Karpas-422 (cell line): ENCODE measurements around the gene SAMM50. TPM values are rescaled to one million over a fixed set of nuclear protein-coding genes. Genes with fewer than 3 reads are reported as not detected.

Experiments used
- DNase-seq: peaks from one replicate; pipeline ENCODE4 v3.0.0-alpha.2; 2015
- H2AFZ ChIP-seq: fragments of 200-600 bp; sonication (generic); 2 replicates; pipeline ENCODE4 v1.6.1; 2014; ENCODE audit warnings: antibody characterized with exemption, low read length, mixed read lengths
- H3K27ac ChIP-seq: fragments of 200-600 bp; sonication (generic); 2 replicates; pipeline ENCODE4 v1.5.1; 2014; ENCODE audit warnings: mild to moderate bottlenecking, low read length, moderate library complexity
- H3K27me3 ChIP-seq: fragments of 200-600 bp; sonication (generic); 2 replicates; pipeline ENCODE4 v1.6.1; 2014; ENCODE audit warnings: low read length, mixed read lengths
- H3K36me3 ChIP-seq: fragments of 200-600 bp; sonication (generic); 2 replicates; pipeline ENCODE4 v1.6.1; 2014; ENCODE audit warnings: low read length, mixed read lengths; ENCODE audit not compliant: insufficient read depth
- H3K4me1 ChIP-seq: fragments of 200-600 bp; sonication (generic); 2 replicates; pipeline ENCODE4 v1.6.1; 2014; ENCODE audit warnings: mild to moderate bottlenecking, low read length, mixed read lengths
- H3K4me2 ChIP-seq: fragments of 200-600 bp; sonication (generic); 2 replicates; pipeline ENCODE4 v1.6.1; 2014; ENCODE audit warnings: low read length, low read depth, mild to moderate bottlenecking; ENCODE audit not compliant: poor library complexity, severe bottlenecking
- H3K4me3 ChIP-seq: fragments of 200-600 bp; sonication (generic); 2 replicates; pipeline ENCODE4 v1.5.1; 2014; ENCODE audit warnings: mild to moderate bottlenecking, antibody characterized with exemption, low read length, mixed read lengths
- H3K79me2 ChIP-seq: fragments of 200-600 bp; sonication (generic); 2 replicates; pipeline ENCODE4 v1.6.1; 2014; ENCODE audit warnings: mild to moderate bottlenecking, low read length, mixed read lengths
- H3K9ac ChIP-seq: fragments of 200-600 bp; sonication (generic); 2 replicates; pipeline ENCODE4 v1.6.0; 2014; ENCODE audit warnings: low read length
- H3K9me2 ChIP-seq: fragments of 200-600 bp; sonication (generic), shearing (Covaris generic); replicated peaks from 2 replicates; pipeline ENCODE4 v1.6.0; 2014; ENCODE audit warnings: mild to moderate bottlenecking, low read length, moderate library complexity; ENCODE audit not compliant: insufficient read depth
- H3K9me3 ChIP-seq: fragments of 300-700, 200-600 bp; sonication (generic); 2 replicates; pipeline ENCODE4 v1.6.1; 2014; ENCODE audit warnings: low read length, mixed read lengths
- H4K20me1 ChIP-seq: fragments of 200-600 bp; sonication (generic); 2 replicates; pipeline ENCODE4 v1.6.1; 2014; ENCODE audit warnings: mild to moderate bottlenecking, antibody characterized with exemption, low read length, low read depth; ENCODE audit not compliant: insufficient read depth
- total RNA-seq: library from RNA; depleted of rRNA; stranded (reverse); fragments of >200 nt; shearing (Covaris generic); gene quantifications from 2 replicates; pipeline ENCODE4 v1.2.3, GENCODE V29; 2014; ENCODE audit warnings: low replicate concordance

Gene SAMM50
- total RNA-seq, 1 experiment from 2014 or later: 42.9 TPM

DNA sequence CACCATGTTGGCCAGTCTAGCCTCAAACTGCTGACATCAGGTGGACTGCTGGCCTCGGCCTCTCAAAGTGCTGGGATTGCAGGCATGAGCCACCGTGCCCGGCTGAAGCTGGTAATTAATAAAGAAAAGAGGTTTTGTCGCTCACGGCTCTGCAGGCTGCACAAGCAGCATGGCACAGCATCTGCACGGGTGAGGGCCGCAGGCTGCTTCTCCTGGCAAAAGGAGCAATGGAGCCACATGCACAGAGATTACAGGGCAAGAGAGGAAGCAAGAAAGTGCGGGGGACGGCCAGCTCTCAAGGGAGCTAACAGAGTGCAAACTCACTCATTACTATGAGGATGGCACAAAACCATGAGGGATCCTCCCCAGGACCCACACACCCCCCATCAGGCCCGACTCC is 64.2 kb downstream of the SAMM50 start:
- Histone ChIP-seq H3K4me2 (no peak overlapping the region), H3K9me3 (no peaks in the 10 kb centered on the region), H2AFZ (no peak overlapping the region), H3K27me3 (no peaks in the 10 kb centered on the region), H3K79me2 (no peaks in the 10 kb centered on the region), H3K4me1 (peaks cover 15% of the 10 kb centered on the region), H3K36me3 (no peaks in the 10 kb centered on the region), H3K9ac (no peak overlapping the region), H3K9me2 (no peaks in the 10 kb centered on the region), H3K27ac (no peak overlapping the region), H4K20me1 (no peaks in the 10 kb centered on the region), H3K4me3 (no peak overlapping the region)
- DNase-seq: no peak

DNA sequence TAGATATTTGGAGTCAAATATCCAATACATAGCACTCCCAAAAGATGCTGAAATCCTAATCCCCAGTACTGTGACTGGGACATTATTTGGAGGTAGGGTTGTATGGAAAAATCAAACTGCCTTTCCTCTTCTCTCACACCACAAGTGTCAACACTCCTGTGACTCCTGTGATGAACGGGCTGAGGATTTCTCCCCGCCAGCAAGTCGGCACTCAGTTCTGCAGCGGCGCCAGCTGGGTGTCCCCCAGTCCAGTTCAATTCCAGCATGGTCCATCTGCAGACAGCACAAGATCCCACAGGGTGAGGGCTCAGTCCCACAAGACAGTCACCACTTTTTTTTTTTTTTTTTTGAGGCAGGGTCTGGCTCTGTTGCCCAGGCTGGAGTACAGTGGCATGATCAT is 64.6 kb downstream of the SAMM50 start:
- Histone ChIP-seq H3K36me3 (no peaks in the 10 kb centered on the region), H3K27ac (no peak overlapping the region), H3K27me3 (no peaks in the 10 kb centered on the region), H2AFZ (no peak overlapping the region), H3K79me2 (no peaks in the 10 kb centered on the region), H3K4me2 (no peak overlapping the region), H3K9me2 (no peaks in the 10 kb centered on the region), H4K20me1 (no peaks in the 10 kb centered on the region), H3K9me3 (no peaks in the 10 kb centered on the region), H3K9ac (no peak overlapping the region), H3K4me1 (peaks cover 19% of the 10 kb centered on the region), H3K4me3 (no peak overlapping the region)
- DNase-seq: no peak

DNA sequence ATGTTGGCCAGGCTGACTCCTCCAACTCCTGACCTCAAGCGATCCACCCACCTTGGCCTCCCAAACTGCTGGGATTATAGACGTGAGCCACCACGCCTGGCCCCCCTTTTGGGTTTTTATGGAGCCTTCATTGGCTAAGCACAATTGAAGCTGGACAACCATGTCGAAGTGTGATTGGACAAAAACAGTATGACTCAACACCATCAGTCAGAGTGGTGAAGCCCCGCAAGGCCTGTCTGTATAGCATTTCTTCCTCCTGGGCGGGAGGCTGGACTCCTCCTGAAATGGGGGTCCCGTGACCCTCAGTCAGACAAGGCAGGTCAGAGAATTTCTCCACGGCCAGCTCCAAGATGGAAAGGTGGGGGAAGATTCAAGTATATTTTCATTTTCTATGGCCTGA is 65.7 kb downstream of the SAMM50 start:
- H3K4me2 ChIP-seq: no peak overlapping the region
- DNase-seq: no peak

DNA sequence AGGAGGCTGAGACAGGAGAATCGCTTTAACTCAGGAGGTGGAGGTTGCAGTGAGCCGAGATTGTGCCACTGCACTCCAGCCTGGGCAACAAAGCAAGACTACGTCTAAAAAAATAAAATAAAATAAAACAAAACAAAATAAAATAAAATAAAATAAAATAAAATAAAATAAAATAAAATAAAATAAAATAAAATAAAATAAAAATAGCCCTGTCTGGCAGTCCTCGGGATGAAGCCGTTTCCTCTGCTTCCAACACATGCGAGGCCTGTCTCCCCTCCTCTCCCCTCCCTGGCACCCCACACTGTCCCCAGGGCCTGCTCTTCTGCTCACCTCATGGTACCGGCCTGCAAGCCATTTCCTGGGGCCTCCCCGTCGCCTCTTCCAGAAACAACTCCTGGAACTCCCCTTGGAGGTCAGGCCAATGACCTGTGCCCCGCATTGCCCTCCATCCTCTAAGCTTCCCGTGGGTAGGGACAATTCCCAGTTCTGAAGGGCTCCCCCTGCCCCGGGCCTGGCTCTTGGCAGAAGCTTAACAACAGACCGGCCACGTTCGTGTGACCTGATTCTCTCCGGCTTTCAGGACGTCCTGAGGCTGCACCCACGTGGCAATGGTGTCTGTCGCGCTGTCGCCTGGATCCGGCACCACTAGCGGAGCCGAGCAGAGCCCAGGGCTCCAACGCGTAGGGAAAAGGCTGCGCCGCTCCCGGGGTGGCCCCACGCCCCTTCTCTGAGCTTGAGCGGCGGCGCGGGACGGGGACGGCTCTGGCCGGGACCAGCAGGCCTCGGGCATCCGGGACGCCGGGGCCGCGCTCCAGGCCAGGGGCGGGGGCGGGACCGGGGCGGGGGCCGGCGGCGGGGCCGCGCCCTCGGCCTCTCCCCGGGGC is 68.4 kb downstream of the SAMM50 start:
- H3K9me2 ChIP-seq: no peaks in the 10 kb centered on the region
- peaks cover 40% of the 10 kb centered on the region for H3K4me1 ChIP-seq
- H2AFZ ChIP-seq: peak overlapping the region; percentile 96; the same call in 1 of the 2 replicates
- H3K36me3 ChIP-seq: no peaks in the 10 kb centered on the region
- no peaks in the 10 kb centered on the region for H3K27me3 ChIP-seq
- H3K9me3 ChIP-seq: no peaks in the 10 kb centered on the region
- H4K20me1 ChIP-seq: no peaks in the 10 kb centered on the region
- no peak overlapping the region for H3K27ac ChIP-seq
- DNase-seq: peak; percentile 74
- peak overlapping the region; percentile 97 for H3K4me2 ChIP-seq
- peak overlapping the region; percentile 94 for H3K9ac ChIP-seq
- H3K4me3 ChIP-seq: peak overlapping the region; percentile 81
- H3K79me2 ChIP-seq: no peaks in the 10 kb centered on the region

More for the DNA sequence above, 65.7 kb downstream of the SAMM50 start:
- H3K9me3 ChIP-seq: no peaks in the 10 kb centered on the region
- no peaks in the 10 kb centered on the region for H3K27me3 ChIP-seq
- H4K20me1 ChIP-seq: no peaks in the 10 kb centered on the region
- H3K9ac ChIP-seq: no peak overlapping the region
- no peak overlapping the region for H3K27ac ChIP-seq
- H3K9me2 ChIP-seq: no peaks in the 10 kb centered on the region
- no peaks in the 10 kb centered on the region for H3K36me3 ChIP-seq
- H2AFZ ChIP-seq: no peak overlapping the region
- no peaks in the 10 kb centered on the region for H3K79me2 ChIP-seq
- H3K4me3 ChIP-seq: no peak overlapping the region
- H3K4me1 ChIP-seq: peaks cover 30% of the 10 kb centered on the region

DNA sequence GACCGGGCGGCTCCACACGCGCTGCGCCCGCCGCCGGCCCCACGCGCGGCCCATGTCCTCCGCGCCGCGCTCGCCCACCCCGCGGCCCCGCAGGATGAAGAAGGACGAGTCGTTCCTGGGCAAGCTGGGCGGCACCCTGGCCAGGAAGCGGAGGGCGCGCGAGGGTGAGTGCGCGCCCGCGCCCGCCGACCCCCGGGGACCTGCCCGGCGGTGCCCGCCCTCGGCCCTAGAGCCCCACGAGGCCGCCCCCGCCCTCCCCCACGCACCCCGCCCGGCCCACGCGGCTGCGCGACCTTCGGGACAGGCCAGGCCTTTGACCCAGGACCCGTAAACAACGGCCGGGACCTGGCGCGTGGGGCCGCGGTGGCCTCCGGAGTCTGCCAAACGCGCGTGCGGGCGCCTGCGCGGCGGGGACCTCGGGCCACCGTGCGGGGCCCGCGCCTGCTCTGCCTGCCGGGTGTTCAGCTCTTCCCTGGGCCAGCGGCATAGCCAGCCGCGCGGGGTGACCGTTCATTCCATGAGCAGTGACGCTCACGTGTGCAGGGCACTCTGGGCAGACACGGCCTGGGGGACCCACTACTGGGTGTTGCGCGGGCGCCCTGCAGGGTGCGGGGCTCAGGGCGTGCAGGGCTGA is 69.2 kb downstream of the SAMM50 start, which contains the start of gene PARVB:
PARVB (plus strand) TSS at position 15 of the 634 bp plus-strand sequence; CDS start at position 53, 38 bp downstream.
- peak within 1 kb of the TSS; percentile 96; the same call in 1 of the 2 replicates for H2AFZ ChIP-seq
- H3K79me2 ChIP-seq: no peaks in the 10 kb centered on the region

DNA sequence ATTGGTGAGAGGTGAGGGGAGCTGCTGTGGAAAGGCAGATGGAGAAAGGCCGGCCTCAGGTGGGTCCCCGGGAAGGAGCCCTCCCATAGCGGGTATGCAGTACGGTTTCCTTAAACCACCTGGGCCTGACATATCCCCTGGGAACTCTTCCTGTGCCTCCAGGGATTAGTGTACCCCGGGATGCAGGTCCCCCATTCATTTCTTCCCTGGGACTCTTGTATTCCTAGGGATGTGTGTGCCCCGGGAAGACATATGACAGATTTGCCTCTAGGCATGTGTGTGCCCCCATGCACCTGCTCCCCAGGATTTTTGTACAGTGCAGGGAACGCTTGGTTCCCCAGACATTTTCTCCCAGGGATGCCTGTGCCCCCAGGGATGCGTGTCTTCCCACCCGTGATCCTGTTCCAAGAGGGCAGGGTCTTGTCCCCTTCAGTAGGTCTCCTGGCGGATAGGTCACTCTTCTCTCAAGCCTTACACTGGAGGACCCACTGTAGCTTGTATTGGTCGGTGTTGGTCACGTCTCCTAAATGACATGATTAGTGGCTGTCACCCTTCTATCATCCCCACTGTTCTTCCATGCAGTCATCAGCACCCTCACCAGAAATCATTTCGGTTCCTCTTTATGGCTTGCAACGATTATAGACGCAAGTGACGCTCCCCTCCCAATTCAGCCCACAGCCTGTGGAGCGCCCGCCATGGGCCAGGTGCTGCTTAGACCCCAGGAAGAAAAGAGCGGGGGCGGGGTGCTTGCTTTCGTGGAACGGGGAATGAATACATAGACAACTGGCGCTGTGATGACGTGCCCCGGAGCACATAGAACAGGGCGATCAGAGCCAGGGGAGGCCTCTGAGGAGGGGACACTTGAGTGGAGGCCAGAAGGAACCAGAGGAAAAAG is 70.2 kb downstream of the SAMM50 start:
- no peaks in the 10 kb centered on the region for H3K27me3 ChIP-seq
- H3K4me1 ChIP-seq: peaks cover 40% of the 10 kb centered on the region
- H2AFZ ChIP-seq: no peak overlapping the region
- H3K9me3 ChIP-seq: no peaks in the 10 kb centered on the region
- H3K27ac ChIP-seq: no peak overlapping the region
- H4K20me1 ChIP-seq: 0 out of 2 replicates have a peak, but pooled peaks cover 7% of the 10 kb centered on the region
- H3K9ac ChIP-seq: peak overlapping the region; percentile 69
- H3K79me2 ChIP-seq: no peaks in the 10 kb centered on the region
- no peaks in the 10 kb centered on the region for H3K9me2 ChIP-seq
- peak overlapping the region; percentile 76 for H3K4me2 ChIP-seq
- H3K4me3 ChIP-seq: peak overlapping the region; percentile 73
- no peaks in the 10 kb centered on the region for H3K36me3 ChIP-seq
- DNase-seq: peak; percentile 89

More for the DNA sequence above, 69.2 kb downstream of the SAMM50 start, which contains the start of gene PARVB:
- Histone ChIP-seq H3K36me3 (no peaks in the 10 kb centered on the region), H3K4me3 (peak within 1 kb of the TSS; percentile 81), H3K9ac (peak within 1 kb of the TSS; percentile 94), H3K27me3 (no peaks in the 10 kb centered on the region), H3K27ac (no peak within 1 kb of the TSS), H4K20me1 (no peaks in the 10 kb centered on the region), H3K9me2 (no peaks in the 10 kb centered on the region), H3K4me1 (peaks cover 40% of the 10 kb centered on the region), H3K4me2 (peak within 1 kb of the TSS; percentile 97), H3K9me3 (no peaks in the 10 kb centered on the region)
- DNase-seq: peak; percentile 60

DNA sequence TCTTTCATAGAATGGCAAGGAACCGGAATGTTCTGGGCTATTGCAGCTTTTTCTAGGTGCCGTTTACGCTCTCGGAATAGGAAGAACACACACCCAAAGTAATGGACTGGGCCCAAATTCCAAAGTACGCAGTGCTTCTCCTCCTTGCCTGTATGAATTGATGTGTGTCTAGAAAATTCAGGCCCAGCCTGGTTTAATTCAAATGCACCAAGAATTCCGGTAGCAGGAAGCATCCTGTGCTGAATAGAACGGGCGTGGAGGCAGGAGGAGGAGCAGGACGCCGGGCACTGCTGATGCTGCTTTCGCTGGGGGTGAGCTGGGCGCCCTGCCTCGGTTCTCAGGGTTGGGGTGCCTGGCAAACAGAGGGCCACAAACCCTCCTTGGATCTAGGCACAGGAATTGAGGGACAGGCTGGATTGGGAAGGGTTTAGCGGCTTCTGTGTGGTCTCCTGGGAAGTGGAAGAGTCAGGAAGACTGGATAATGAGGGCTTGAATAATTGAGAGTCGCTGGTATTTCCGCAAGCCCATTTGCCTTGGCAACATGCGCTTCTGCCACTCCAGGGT is 70.9 kb downstream of the SAMM50 start:
- Histone ChIP-seq H3K4me3 (peak overlapping the region; percentile 73; the same call in 1 of the 2 replicates), H3K4me1 (peaks cover 40% of the 10 kb centered on the region), H3K27me3 (no peaks in the 10 kb centered on the region)

More for the DNA sequence above, 70.9 kb downstream of the SAMM50 start:
- no peaks in the 10 kb centered on the region for H3K79me2 ChIP-seq
- no peaks in the 10 kb centered on the region for H3K9me3 ChIP-seq
- H3K9ac ChIP-seq: peak overlapping the region; percentile 69
- H3K27ac ChIP-seq: no peak overlapping the region
- no peaks in the 10 kb centered on the region for H3K9me2 ChIP-seq
- peaks cover 10% of the 10 kb centered on the region; the same call in 1 of the 2 replicates for H4K20me1 ChIP-seq
- H2AFZ ChIP-seq: no peak overlapping the region
- no peak for DNase-seq
- peak overlapping the region; percentile 76 for H3K4me2 ChIP-seq
- H3K36me3 ChIP-seq: no peaks in the 10 kb centered on the region
